Measurements from ENCODE around the gene RHOD.

The RHOD gene

GRCh38 chr11:67015048-67015447 is 41.6 kb upstream of the RHOD start:
- Mint-ChIP-seq H3K27me3 (ENCODE audit: low read depth, poor library complexity) (peaks cover 27% of the 10 kb centered on the region), H3K36me3 (ENCODE audit: low read depth) (no peaks in the 10 kb centered on the region), H3K4me3 (no peak overlapping the region), H3K27ac (no peak overlapping the region), H3K4me1 (peaks cover 20% of the 10 kb centered on the region), H3K9me3 (peaks cover 5% of the 10 kb centered on the region)
- no peak for TF ChIP-seq CTCF (IDR thresholded peaks at IDR 0.05)
- no peak for DNase-seq

DNA sequence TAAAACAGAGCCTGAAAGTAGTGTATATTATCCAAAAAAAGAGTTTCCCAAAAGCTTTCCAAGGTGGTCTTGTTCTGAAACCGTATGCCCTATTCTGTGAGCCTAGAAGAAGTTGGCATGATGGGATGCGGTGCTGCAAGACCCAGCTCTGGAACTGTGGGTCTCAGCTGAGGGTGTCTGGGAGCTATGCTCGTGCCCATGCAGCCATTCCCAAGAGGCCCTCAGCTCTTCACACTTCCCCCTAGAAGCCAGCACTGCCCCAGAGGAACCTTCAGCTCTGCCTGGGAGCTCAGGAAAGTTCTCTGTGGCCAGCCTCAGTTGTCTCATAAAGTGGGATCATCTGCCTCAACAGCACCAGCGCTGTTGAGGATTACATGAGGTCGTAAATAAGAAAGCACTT is 40.1 kb upstream of the RHOD start:
- Mint-ChIP-seq H3K4me3 (no peak overlapping the region), H3K36me3 (ENCODE audit: low read depth) (no peaks in the 10 kb centered on the region), H3K27ac (no peak overlapping the region), H3K27me3 (ENCODE audit: low read depth, poor library complexity) (peaks cover 40% of the 10 kb centered on the region), H3K9me3 (peaks cover 5% of the 10 kb centered on the region), H3K4me1 (peaks cover 19% of the 10 kb centered on the region)
- DNase-seq = no peak
- no peak for TF ChIP-seq CTCF (IDR thresholded peaks at IDR 0.05)

GRCh38 chr11:67020949-67021348 is 35.7 kb upstream of the RHOD start:
- Mint-ChIP-seq H3K4me3 (no peak overlapping the region), H3K27me3 (ENCODE audit: low read depth, poor library complexity) (peaks cover 65% of the 10 kb centered on the region), H3K27ac (no peak overlapping the region), H3K36me3 (ENCODE audit: low read depth) (no peaks in the 10 kb centered on the region), H3K4me1 (peaks cover 5% of the 10 kb centered on the region), H3K9me3 (peaks cover 5% of the 10 kb centered on the region)
- no peak for DNase-seq
- TF ChIP-seq CTCF (IDR thresholded peaks at IDR 0.05) = no peak

- no peak overlapping the region for H3K27ac Mint-ChIP-seq
- H3K9me3 Mint-ChIP-seq = peaks cover 5% of the 10 kb centered on the region
- peaks cover 79% of the 10 kb centered on the region for H3K27me3 Mint-ChIP-seq (ENCODE audit: low read depth, poor library complexity)
- no peak for DNase-seq
- TF ChIP-seq CTCF (IDR thresholded peaks at IDR 0.05) = no peak
- H3K36me3 Mint-ChIP-seq (ENCODE audit: low read depth) = no peaks in the 10 kb centered on the region
- peaks cover 5% of the 10 kb centered on the region for H3K4me1 Mint-ChIP-seq
- H3K4me3 Mint-ChIP-seq = peak overlapping the region; percentile 78
Measured at GRCh38 chr11:67022341-67022933, 34.2 kb upstream of the RHOD start.

DNA sequence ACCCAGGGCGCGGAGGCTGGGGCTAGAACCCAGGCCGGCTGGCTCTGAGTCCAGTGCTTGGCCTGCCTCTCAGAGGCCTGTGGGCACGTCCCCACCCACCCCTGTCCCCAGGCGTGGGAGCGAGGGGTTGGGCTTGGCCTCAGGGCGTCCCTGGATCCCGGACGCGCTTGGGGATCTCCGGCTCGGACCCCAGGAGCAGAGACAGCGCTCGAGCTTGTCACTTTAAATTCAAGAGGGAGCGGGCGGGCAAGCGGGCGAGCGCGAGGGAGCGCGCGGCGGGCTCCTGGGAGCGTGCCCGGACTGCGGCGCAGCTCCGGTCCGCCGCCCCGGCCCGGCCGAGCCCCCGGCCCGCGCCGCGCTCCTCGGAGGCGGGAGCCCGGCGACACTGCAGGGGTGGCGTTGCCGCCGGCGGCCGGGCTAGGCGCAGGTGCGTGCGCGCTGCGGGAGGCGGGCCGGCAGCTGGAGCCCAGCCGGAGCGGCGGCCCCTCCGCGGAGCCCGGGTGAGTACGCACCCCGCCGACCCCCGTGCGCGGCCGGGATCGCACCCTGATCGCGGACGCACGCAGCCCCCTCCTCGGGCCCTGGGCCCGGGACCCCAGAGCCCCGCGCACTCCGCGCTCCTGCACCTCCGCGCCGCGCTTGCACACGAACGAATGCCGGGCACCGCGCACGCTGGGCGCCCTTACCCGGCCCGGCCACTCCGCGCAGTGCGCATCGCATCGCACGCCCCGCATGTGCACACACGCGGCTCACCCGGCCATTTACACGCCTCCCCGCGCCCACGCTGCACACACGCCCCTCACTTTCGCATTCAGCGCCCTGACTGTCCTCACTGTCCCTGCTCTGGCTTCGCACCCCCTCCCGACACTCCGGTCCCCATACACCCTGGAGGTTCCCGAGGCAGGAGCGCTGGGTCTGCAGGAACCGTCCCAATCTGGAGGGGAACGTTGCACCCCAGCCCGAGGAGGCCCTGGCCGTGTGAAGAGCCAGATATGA is 33.4 kb upstream of the RHOD start, which contains the start of gene SYT12:
SYT12 (plus strand) TSS at position 174 of the 996 bp plus-strand sequence. CDS start 7,011 bp downstream, outside the sequence.
- Mint-ChIP-seq H3K27ac (no peak within 1 kb of the TSS), H3K9me3 (peaks cover 5% of the 10 kb centered on the region), H3K27me3 (ENCODE audit: low read depth, poor library complexity) (peaks cover 83% of the 10 kb centered on the region), H3K4me1 (peaks cover 5% of the 10 kb centered on the region), H3K36me3 (ENCODE audit: low read depth) (no peaks in the 10 kb centered on the region), H3K4me3 (peak within 1 kb of the TSS; percentile 86)
- TF ChIP-seq CTCF (IDR thresholded peaks at IDR 0.05) = no peak
- DNase-seq = peak; percentile 51

Data from nephron progenitor cell (in vitro differentiated cells).